ENCODE results near the gene JARID2.

DNA sequence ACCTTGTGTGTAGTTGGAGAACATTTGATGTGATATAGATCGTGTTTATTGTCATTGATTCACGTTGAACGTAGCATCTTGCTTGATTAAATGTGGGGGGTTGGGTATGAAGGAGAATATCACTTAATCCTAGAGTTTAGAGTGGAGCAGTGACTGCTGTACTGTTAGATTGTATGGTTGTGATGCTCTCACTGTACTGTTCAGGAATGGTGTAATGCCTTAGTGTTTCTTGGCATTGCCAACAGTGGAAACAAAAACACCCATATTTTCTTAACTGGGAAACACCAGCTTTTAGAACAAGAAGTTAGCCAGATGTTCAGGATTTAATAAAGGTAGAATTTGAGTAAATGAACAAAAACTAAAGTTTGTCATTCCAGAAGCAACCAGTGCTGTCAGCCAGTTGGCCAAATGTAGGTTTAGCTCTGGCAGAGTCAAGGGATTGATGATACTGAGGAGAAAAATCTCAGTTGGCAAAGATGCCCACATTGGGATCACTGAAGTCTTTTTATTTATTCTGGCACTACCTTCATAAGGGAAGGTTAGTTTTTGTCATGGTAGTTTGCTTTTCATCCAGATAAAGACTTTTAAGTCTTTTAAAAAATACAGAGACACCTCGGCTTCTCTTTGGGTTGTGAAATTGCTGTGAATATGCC, 129.9 kb downstream of the JARID2 start:
- TF ChIP-seq, protein P1, sequence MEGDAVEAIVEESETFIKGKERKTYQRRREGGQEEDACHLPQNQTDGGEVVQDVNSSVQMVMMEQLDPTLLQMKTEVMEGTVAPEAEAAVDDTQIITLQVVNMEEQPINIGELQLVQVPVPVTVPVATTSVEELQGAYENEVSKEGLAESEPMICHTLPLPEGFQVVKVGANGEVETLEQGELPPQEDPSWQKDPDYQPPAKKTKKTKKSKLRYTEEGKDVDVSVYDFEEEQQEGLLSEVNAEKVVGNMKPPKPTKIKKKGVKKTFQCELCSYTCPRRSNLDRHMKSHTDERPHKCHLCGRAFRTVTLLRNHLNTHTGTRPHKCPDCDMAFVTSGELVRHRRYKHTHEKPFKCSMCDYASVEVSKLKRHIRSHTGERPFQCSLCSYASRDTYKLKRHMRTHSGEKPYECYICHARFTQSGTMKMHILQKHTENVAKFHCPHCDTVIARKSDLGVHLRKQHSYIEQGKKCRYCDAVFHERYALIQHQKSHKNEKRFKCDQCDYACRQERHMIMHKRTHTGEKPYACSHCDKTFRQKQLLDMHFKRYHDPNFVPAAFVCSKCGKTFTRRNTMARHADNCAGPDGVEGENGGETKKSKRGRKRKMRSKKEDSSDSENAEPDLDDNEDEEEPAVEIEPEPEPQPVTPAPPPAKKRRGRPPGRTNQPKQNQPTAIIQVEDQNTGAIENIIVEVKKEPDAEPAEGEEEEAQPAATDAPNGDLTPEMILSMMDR (IDR thresholded peaks at IDR 0.05; ENCODE audit: control extremely low read depth in 1 of 3, insufficient read depth in 1 of 3, low read depth in 1 of 3, low read length in 3 of 3): no peak
- no peak for TF ChIP-seq POLR2A (IDR thresholded peaks at IDR 0.05; ENCODE audit: control extremely low read depth in 1 of 2, low read depth in 2 of 2, low read length in 2 of 2)
- no peak for TF ChIP-seq GABPA (IDR thresholded peaks at IDR 0.05; ENCODE audit: borderline replicate concordance, insufficient read depth, low read length)
- TF ChIP-seq EP300 (IDR thresholded peaks at IDR 0.05; ENCODE audit: borderline replicate concordance in 1 of 2, low read depth in 2 of 2, low read length in 2 of 2): no peak
- no peak for TF ChIP-seq CHD2 (IDR thresholded peaks at IDR 0.05; ENCODE audit: low read length)
- TF ChIP-seq CEBPB (IDR thresholded peaks at IDR 0.05; ENCODE audit: low read depth, low read length): no peak
- TF ChIP-seq POLR2AphosphoS5 (IDR thresholded peaks at IDR 0.05; ENCODE audit: low read depth, low read length): no peak
- TF ChIP-seq RNF2 (IDR thresholded peaks at IDR 0.05; ENCODE audit: borderline replicate concordance, low read depth, low read length, missing control alignments, poor library complexity, severe bottlenecking): no peak
- TF ChIP-seq CREB1 (IDR thresholded peaks at IDR 0.05): no peak
- no peak for TF ChIP-seq NANOG (IDR thresholded peaks at IDR 0.05; ENCODE audit: insufficient read depth, low read depth, low read length, poor library complexity, severe bottlenecking)
- no peak for TF ChIP-seq EGR1 (IDR thresholded peaks at IDR 0.05; ENCODE audit: borderline replicate concordance, low read depth, low read length)
- TF ChIP-seq PHF8 (conservative IDR thresholded peaks at IDR 0.05; ENCODE audit: low read depth, low read length): no peak
- TF ChIP-seq SP1 (IDR thresholded peaks at IDR 0.05; ENCODE audit: low read depth, low read length): no peak
- TF ChIP-seq SIN3A (conservative IDR thresholded peaks at IDR 0.05 in 1 of 2, IDR thresholded peaks at IDR 0.05 in 1 of 2; ENCODE audit: low read depth in 1 of 2, low read length in 2 of 2): no peak
